GM12874 (cell line): Measurements from ENCODE around the gene HOXD4.

Experiments used
- TF ChIP-seq, protein P1 (sequence below): IDR thresholded peaks from 2 replicates; pipeline ENCODE4 v1.5.1; 2011; ENCODE audit warnings: low read depth, mild to moderate bottlenecking, control low read depth, low read length, moderate library complexity; ENCODE audit not compliant: insufficient read depth

The HOXD4 gene

DNA sequence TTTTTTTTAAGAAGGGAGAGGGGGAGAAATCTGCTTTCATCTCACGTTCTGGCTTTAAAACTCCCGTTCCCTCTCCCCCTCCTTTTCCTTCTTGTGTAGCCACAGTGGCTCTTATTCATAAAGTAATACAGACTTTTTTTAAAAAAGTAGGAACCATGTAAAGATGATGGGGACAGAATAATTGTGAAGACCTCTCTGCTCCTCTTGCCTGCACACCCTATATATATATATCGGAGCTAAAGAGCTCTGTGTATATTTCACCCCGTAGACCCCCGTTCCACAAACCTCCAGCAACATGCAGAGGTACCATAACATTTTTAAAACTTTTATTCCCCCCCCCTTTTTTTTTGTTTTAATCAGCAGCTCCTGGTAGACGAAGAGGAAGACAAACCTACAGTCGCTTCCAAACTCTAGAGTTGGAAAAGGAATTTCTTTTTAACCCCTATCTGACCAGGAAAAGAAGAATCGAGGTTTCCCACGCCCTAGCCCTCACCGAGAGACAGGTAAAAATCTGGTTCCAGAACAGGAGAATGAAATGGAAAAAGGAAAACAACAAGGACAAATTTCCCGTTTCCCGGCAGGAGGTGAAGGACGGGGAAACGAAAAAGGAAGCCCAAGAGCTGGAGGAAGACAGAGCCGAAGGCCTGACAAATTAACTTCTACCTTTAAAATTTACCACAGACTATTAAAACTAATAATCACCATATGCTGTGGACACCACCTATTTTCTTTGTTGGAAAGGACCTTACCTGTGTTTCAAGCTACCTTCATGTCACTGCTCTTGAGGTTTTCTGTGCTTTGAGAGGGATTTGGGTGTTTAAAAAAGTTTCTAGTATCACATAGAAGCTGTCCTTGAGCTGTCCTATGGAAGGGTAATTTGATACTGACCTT is 20.1 kb upstream of the HOXD4 start:
- TF ChIP-seq, protein P1, sequence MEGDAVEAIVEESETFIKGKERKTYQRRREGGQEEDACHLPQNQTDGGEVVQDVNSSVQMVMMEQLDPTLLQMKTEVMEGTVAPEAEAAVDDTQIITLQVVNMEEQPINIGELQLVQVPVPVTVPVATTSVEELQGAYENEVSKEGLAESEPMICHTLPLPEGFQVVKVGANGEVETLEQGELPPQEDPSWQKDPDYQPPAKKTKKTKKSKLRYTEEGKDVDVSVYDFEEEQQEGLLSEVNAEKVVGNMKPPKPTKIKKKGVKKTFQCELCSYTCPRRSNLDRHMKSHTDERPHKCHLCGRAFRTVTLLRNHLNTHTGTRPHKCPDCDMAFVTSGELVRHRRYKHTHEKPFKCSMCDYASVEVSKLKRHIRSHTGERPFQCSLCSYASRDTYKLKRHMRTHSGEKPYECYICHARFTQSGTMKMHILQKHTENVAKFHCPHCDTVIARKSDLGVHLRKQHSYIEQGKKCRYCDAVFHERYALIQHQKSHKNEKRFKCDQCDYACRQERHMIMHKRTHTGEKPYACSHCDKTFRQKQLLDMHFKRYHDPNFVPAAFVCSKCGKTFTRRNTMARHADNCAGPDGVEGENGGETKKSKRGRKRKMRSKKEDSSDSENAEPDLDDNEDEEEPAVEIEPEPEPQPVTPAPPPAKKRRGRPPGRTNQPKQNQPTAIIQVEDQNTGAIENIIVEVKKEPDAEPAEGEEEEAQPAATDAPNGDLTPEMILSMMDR: no peak

- TF ChIP-seq, protein P1: no peak
These were observed 19.5 kb upstream of the HOXD4 start for GRCh38 chr2:176131848-176132158.

DNA sequence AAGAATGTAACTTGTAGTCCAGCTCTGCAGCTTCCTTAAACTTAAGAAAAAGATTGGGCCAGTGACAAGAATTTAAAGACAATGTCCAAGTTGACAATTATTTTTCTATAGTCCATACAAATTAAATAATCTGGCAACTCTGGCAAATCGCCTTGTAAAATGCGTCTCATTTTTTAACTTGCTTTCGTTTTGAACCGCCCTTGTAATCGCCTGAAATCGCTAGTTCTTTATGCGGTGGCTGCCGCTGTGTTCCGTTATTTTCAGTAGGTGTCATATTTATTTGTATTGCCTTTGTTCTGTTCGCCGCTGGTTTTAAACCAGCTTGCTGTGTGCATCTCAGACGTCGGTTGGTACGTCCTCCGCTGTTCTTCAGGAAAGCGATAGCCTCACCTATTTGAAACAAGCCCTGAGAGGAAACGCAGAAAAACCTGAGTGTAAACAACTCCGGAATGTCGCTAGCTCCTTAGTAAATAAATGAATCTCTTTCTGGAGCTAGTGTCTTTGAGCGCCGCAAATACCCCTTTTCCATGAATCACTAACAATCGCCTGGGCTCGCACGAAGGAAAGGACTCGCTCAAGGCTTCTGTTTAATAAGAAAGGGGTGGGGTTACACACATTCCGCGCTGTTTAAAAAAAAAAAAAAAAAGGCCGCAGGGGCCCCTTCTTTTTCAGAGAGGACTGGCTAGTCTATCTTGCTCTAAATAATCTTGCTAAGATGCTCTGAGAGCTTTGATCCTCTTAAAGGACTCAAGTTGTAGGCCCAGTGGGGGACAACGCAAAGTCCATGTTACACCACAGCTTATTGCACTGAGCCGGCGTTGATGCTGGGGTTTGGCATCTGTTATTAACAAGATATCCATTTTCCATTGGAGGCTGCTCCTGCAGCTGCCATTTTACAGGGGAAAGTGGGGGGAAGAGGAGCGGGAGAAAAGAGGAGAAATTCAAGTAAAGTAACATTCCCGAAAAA is 18.9 kb upstream of the HOXD4 start:
- TF ChIP-seq, protein P1: no peak

GRCh38 chr2:176133389-176133788 is 18.0 kb upstream of the HOXD4 start:
- TF ChIP-seq, protein P1: no peak

GRCh38 chr2:176134035-176134434 is 17.3 kb upstream of the HOXD4 start:
- TF ChIP-seq, protein P1: no peak

DNA sequence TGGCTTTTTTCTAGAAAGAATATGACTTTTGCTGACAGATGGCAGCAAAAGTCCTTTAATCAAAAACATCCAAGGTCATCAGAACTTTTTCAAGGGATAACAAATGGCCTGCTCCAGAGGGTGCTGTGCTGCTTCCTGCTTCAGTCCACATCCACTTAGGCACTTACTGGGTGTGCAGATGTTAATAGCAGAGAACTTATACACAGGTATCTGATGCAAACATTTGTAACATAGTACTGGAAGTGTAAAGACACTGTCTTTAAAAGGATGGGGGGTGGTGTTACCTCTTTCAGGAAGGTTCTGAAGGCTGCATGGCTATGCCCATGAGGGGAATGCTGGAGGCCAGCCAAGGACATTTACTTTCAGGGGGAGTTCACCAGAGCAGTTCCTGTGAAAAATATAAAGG is 16.3 kb upstream of the HOXD4 start:
- TF ChIP-seq, protein P1: no peak
